ENCODE measurements around the gene CDK14.

Gene CDK14

GRCh38 chr7:90916319-90916718 lies 320.2 kb downstream of the CDK14 start:
- ATAC-seq (ENCODE audit: insufficient read depth, low read depth), result no peak
- no peak overlapping the region for H3K9ac ChIP-seq (ENCODE audit: low read depth, low read length)
- no peaks in the 10 kb centered on the region for H3K27me3 ChIP-seq (ENCODE audit: insufficient read depth, low read length, poor library complexity)
- no peaks in the 10 kb centered on the region for H3K4me1 ChIP-seq (ENCODE audit: insufficient read depth, low read length)
- no peaks in the 10 kb centered on the region for H3K79me2 ChIP-seq (ENCODE audit: insufficient read depth, low read length)
- H3K27ac ChIP-seq (ENCODE audit: low read length), result no peak overlapping the region
- no peak overlapping the region for H2AFZ ChIP-seq (ENCODE audit: low read depth, low read length)
- H3K9me3 ChIP-seq (ENCODE audit: insufficient read depth, low read length, severe bottlenecking), result no peaks in the 10 kb centered on the region
- H4K20me1 ChIP-seq (ENCODE audit: insufficient read depth, low read length), result no peaks in the 10 kb centered on the region
- no peak overlapping the region for H3K4me3 ChIP-seq (ENCODE audit: low read depth in 1 of 2, low read length in 2 of 2)
- no peak overlapping the region for H3K4me2 ChIP-seq (ENCODE audit: insufficient read depth, low read length)
- TF ChIP-seq EZH2 (IDR thresholded peaks at IDR 0.05; ENCODE audit: borderline replicate concordance, low read depth, low read length, severe bottlenecking) (no peak), CTCF (IDR thresholded peaks at IDR 0.05; ENCODE audit: borderline replicate concordance, extremely low read depth, low read length, poor library complexity, severe bottlenecking) (no peak)
- no peak for DNase-seq
- no peaks in the 10 kb centered on the region for H3K36me3 ChIP-seq (ENCODE audit: insufficient read depth, low read length)

GRCh38 chr7:90917539-90917938 lies 321.4 kb downstream of the CDK14 start:
- Histone ChIP-seq H3K4me3 (ENCODE audit: low read depth in 1 of 2, low read length in 2 of 2) (no peak overlapping the region), H2AFZ (ENCODE audit: low read depth, low read length) (no peak overlapping the region), H3K27ac (ENCODE audit: low read length) (no peak overlapping the region), H3K4me1 (ENCODE audit: insufficient read depth, low read length) (no peaks in the 10 kb centered on the region), H3K27me3 (ENCODE audit: insufficient read depth, low read length, poor library complexity) (no peaks in the 10 kb centered on the region), H4K20me1 (ENCODE audit: insufficient read depth, low read length) (no peaks in the 10 kb centered on the region), H3K9ac (ENCODE audit: low read depth, low read length) (no peak overlapping the region), H3K4me2 (ENCODE audit: insufficient read depth, low read length) (no peak overlapping the region), H3K36me3 (ENCODE audit: insufficient read depth, low read length) (no peaks in the 10 kb centered on the region), H3K79me2 (ENCODE audit: insufficient read depth, low read length) (no peaks in the 10 kb centered on the region), H3K9me3 (ENCODE audit: insufficient read depth, low read length, severe bottlenecking) (no peaks in the 10 kb centered on the region)
- DNase-seq, result no peak
- ATAC-seq (ENCODE audit: insufficient read depth, low read depth), result no peak
- TF ChIP-seq EZH2 (IDR thresholded peaks at IDR 0.05; ENCODE audit: borderline replicate concordance, low read depth, low read length, severe bottlenecking) (no peak), CTCF (IDR thresholded peaks at IDR 0.05; ENCODE audit: borderline replicate concordance, extremely low read depth, low read length, poor library complexity, severe bottlenecking) (no peak)

- Histone ChIP-seq H3K9me3 (ENCODE audit: insufficient read depth, low read length, severe bottlenecking) (no peaks in the 10 kb centered on the region), H4K20me1 (ENCODE audit: insufficient read depth, low read length) (no peaks in the 10 kb centered on the region), H3K27ac (ENCODE audit: low read length) (no peak overlapping the region), H3K36me3 (ENCODE audit: insufficient read depth, low read length) (no peaks in the 10 kb centered on the region), H3K79me2 (ENCODE audit: insufficient read depth, low read length) (no peaks in the 10 kb centered on the region), H3K4me2 (ENCODE audit: insufficient read depth, low read length) (no peak overlapping the region), H3K4me1 (ENCODE audit: insufficient read depth, low read length) (no peaks in the 10 kb centered on the region), H3K4me3 (ENCODE audit: low read depth in 1 of 2, low read length in 2 of 2) (no peak overlapping the region), H2AFZ (ENCODE audit: low read depth, low read length) (no peak overlapping the region), H3K27me3 (ENCODE audit: insufficient read depth, low read length, poor library complexity) (no peaks in the 10 kb centered on the region), H3K9ac (ENCODE audit: low read depth, low read length) (no peak overlapping the region)
- no peak for DNase-seq
- no peak for ATAC-seq (ENCODE audit: insufficient read depth, low read depth)
- TF ChIP-seq CTCF (IDR thresholded peaks at IDR 0.05; ENCODE audit: borderline replicate concordance, extremely low read depth, low read length, poor library complexity, severe bottlenecking) (no peak), EZH2 (IDR thresholded peaks at IDR 0.05; ENCODE audit: borderline replicate concordance, low read depth, low read length, severe bottlenecking) (no peak)
Observed at GRCh38 chr7:90918303-90918702, 322.2 kb downstream of the CDK14 start.

- no peak overlapping the region for H3K9ac ChIP-seq (ENCODE audit: low read depth, low read length)
- no peak overlapping the region for H2AFZ ChIP-seq (ENCODE audit: low read depth, low read length)
- no peaks in the 10 kb centered on the region for H3K9me3 ChIP-seq (ENCODE audit: insufficient read depth, low read length, severe bottlenecking)
- ATAC-seq (ENCODE audit: insufficient read depth, low read depth) (no peak), DNase-seq (no peak)
- no peaks in the 10 kb centered on the region for H3K36me3 ChIP-seq (ENCODE audit: insufficient read depth, low read length)
- no peak overlapping the region for H3K4me3 ChIP-seq (ENCODE audit: low read depth in 1 of 2, low read length in 2 of 2)
- no peak overlapping the region for H3K27ac ChIP-seq (ENCODE audit: low read length)
- no peaks in the 10 kb centered on the region for H3K4me1 ChIP-seq (ENCODE audit: insufficient read depth, low read length)
- no peaks in the 10 kb centered on the region for H3K27me3 ChIP-seq (ENCODE audit: insufficient read depth, low read length, poor library complexity)
- no peak overlapping the region for H3K4me2 ChIP-seq (ENCODE audit: insufficient read depth, low read length)
- TF ChIP-seq CTCF (IDR thresholded peaks at IDR 0.05; ENCODE audit: borderline replicate concordance, extremely low read depth, low read length, poor library complexity, severe bottlenecking) (no peak), EZH2 (IDR thresholded peaks at IDR 0.05; ENCODE audit: borderline replicate concordance, low read depth, low read length, severe bottlenecking) (no peak)
- H3K79me2 ChIP-seq (ENCODE audit: insufficient read depth, low read length), result no peaks in the 10 kb centered on the region
- no peaks in the 10 kb centered on the region for H4K20me1 ChIP-seq (ENCODE audit: insufficient read depth, low read length)
Observed at GRCh38 chr7:90919816-90920215, 323.7 kb downstream of the CDK14 start.

Measured in DND-41 (cell line).